COLO668 (cell line): Measurements from ENCODE around the gene ST8SIA6.
"Not testable (repeated sequence)": the region's sequence is repeated elsewhere in the genome, so short reads cannot be mapped to it uniquely, and the experiment has no call there.

Source experiments
- DNase-seq: peaks from one replicate; lab custom pipeline; 2025; ENCODE audit not compliant: unreplicated experiment; lab: John Stamatoyannopoulos, UW

The ST8SIA6 gene

GRCh38 chr10:17454161-17455014, at the start of gene ST8SIA6:
ST8SIA6 (minus strand) TSS chr10:17454595; CDS start chr10:17454255, 340 bp downstream.
- peak; percentile 51 for DNase-seq

- no peak for DNase-seq
Measured at GRCh38 chr10:17503795-17504194, 49.4 kb upstream of the ST8SIA6 start.

- no peak for DNase-seq
Measured at GRCh38 chr10:17502814-17503213, 48.4 kb upstream of the ST8SIA6 start.

GRCh38 chr10:17499014-17499413, 44.6 kb upstream of the ST8SIA6 start:
- not testable (repeated sequence) for DNase-seq

- no peak for DNase-seq
Measured at GRCh38 chr10:17497446-17498030, 43.1 kb upstream of the ST8SIA6 start.

GRCh38 chr10:17494626-17495260, 40.3 kb upstream of the ST8SIA6 start:
- DNase-seq, result no peak

- DNase-seq, result no peak
Measured at GRCh38 chr10:17488848-17489247, 34.5 kb upstream of the ST8SIA6 start.

GRCh38 chr10:17483079-17483478, 28.7 kb upstream of the ST8SIA6 start:
- no peak for DNase-seq

GRCh38 chr10:17479822-17480221, 25.4 kb upstream of the ST8SIA6 start:
- DNase-seq, result no peak

- DNase-seq, result no peak
Measured at GRCh38 chr10:17479015-17479615, 24.7 kb upstream of the ST8SIA6 start.

- DNase-seq, result no peak
Measured at GRCh38 chr10:17476073-17476472, 21.7 kb upstream of the ST8SIA6 start.

- DNase-seq, result no peak
Measured at GRCh38 chr10:17475661-17476060, 21.3 kb upstream of the ST8SIA6 start.

- DNase-seq, result no peak
Measured at GRCh38 chr10:17474595-17475323, 20.4 kb upstream of the ST8SIA6 start.

- DNase-seq, result no peak
Measured at GRCh38 chr10:17473228-17473950, 19.0 kb upstream of the ST8SIA6 start.

- no peak for DNase-seq
Measured at GRCh38 chr10:17472481-17473227, 18.3 kb upstream of the ST8SIA6 start.

GRCh38 chr10:17470246-17470645, 15.9 kb upstream of the ST8SIA6 start:
- DNase-seq, result no peak

- no peak for DNase-seq
Measured at GRCh38 chr10:17465328-17466125, 11.1 kb upstream of the ST8SIA6 start.

GRCh38 chr10:17464545-17464944, 10.2 kb upstream of the ST8SIA6 start:
- DNase-seq, result no peak

- no peak for DNase-seq
Measured at GRCh38 chr10:17460756-17461155, 6.4 kb upstream of the ST8SIA6 start.
